Measurements from ENCODE around the gene PYCR2.
A peak's percentile ranks its signal among the peaks of the same experiment; 100 is the strongest.
"Not testable (repeated sequence)": the region's sequence is repeated elsewhere in the genome, so short reads cannot be mapped to it uniquely, and the experiment has no call there.

Gene PYCR2

GRCh38 chr1:225888898-225889601, 35.0 kb downstream of the PYCR2 start, which contains the start of gene LEFTY1:
TSS of gene LEFTY1 (minus strand) at chr1:225889146. CDS start at chr1:225889066, 80 bp downstream.
- DNase-seq: no peak

- no peak for DNase-seq
Measured at GRCh38 chr1:225888289-225888897, 35.7 kb downstream of the PYCR2 start.

GRCh38 chr1:225887554-225888288, 36.3 kb downstream of the PYCR2 start:
- DNase-seq: not testable (repeated sequence)

- DNase-seq: no peak
Measured at GRCh38 chr1:225887030-225887314, 37.1 kb downstream of the PYCR2 start.

- no peak for DNase-seq
Measured at GRCh38 chr1:225886159-225887029, 37.7 kb downstream of the PYCR2 start.

- DNase-seq: no peak
Measured at GRCh38 chr1:225885336-225885735, 38.7 kb downstream of the PYCR2 start.

- DNase-seq: no peak
Measured at GRCh38 chr1:225883616-225884265, 40.3 kb downstream of the PYCR2 start.

- peak; percentile 39 for DNase-seq
Measured at GRCh38 chr1:225882694-225883615, 41.1 kb downstream of the PYCR2 start.

GRCh38 chr1:225881959-225882693, 41.9 kb downstream of the PYCR2 start, which contains the start of gene TMEM63A:
TSS of gene TMEM63A (minus strand) at chr1:225882380. CDS start at chr1:225877580, 4,800 bp downstream.
- DNase-seq: peak; percentile 94

GRCh38 chr1:225881081-225881958, 42.7 kb downstream of the PYCR2 start:
- peak; percentile 50 for DNase-seq

- DNase-seq: no peak
Measured at GRCh38 chr1:225880636-225881035, 43.4 kb downstream of the PYCR2 start.

GRCh38 chr1:225880222-225880588, 43.8 kb downstream of the PYCR2 start:
- no peak for DNase-seq

GRCh38 chr1:225879521-225880221, 44.4 kb downstream of the PYCR2 start:
- peak; percentile 47 for DNase-seq

- DNase-seq: no peak
Measured at GRCh38 chr1:225878282-225878681, 45.8 kb downstream of the PYCR2 start.

GRCh38 chr1:225877580-225877979, 46.5 kb downstream of the PYCR2 start:
- DNase-seq: no peak

- DNase-seq: no peak
Measured at GRCh38 chr1:225876900-225877510, 47.0 kb downstream of the PYCR2 start.

- DNase-seq: no peak
Measured at GRCh38 chr1:225875044-225875815, 48.8 kb downstream of the PYCR2 start.

- DNase-seq: no peak
Measured at GRCh38 chr1:225874431-225874830, 49.6 kb downstream of the PYCR2 start.
